ENCODE measurements around the gene OR8B4.
"Not testable (repeated sequence)": the region's sequence is repeated elsewhere in the genome, so short reads cannot be mapped to it uniquely, and the experiment has no call there.

The OR8B4 gene

DNA sequence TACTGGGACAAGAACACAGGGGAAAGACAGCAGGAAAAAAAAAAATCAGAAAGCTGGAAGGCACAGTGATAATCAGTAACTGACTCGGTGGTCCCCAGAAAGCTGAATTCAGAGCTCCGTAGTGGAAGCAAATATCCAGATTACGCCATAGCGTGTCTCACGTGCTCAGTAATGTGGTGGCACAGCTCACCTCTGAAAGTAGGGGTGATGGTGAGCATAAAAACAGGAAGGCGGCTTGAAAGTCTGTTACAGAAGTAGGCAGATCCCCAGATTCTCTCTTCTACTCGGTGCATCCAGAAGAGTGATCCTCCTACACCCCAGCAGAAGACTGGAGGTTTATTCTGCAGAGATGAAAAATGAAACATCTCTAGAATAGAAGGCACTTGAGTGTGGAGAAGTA, 14.8 kb downstream of the OR8B4 start:
- DNase-seq (ENCODE audit: low spot score): no peak

DNA sequence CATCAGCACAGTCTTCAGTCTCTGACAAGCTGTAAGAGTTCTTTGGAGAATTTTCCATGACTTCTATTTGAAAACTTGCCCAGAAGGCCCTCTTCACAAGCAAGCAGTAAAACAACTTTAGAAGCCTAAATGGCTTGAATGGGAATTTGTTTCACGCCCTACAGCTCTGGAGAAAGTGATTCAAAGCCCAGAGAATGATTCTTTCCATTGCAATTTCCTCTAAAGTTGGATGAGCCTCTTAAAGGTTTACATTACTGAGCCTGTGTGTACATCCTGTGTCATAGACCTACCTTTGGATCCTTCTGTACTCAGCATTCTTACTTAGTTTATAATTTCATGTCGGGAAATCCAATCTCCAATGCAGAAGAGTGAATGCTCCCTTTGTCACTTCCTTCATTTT, 19.1 kb downstream of the OR8B4 start:
- DNase-seq (ENCODE audit: low spot score): no peak

DNA sequence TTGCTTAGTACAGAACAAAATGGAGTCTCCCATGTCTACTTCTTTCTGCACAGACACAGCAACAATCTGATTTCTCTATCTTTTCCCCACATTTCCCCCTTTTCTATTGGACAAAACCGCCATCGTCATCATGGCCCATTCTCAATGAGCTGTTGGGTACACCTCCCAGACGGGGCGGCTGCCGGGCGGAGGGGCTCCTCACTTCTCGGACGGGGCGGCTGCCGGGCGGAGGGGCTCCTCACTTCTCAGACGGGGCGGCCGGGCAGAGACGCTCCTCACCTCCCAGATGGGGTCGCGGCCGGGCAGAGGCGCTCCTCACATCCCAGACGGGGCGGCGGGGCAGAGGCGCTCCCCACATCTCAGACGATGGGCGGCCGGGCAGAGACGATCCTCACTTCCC, 21.5 kb downstream of the OR8B4 start:
- DNase-seq (ENCODE audit: low spot score): not testable (repeated sequence)

DNA sequence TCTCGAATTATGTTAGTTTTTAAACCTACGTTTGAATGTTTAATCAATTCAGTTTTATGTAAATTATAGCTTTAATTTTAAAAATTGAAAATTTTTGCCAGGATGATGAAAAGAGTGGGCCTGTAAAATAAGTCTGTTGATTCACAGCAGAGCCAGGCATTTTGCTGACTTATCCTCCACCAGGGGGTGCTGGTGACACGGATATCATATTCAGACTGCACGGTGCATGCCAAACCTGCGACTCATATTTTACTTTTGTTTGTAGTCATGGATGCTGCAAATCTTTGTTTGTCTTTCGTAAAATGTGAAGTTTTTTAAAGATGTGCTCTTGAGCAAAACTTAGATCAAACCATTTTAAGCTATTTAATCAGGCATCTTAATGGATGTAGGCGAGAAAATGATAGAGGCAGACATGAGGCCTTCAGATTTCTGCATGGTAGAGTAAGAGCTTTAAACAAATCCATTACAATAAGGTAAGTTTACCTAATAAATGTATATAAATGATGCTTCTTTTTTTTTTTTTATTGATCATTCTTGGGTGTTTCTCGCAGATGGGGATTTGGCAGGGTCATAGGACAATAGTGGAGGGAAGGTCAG, 22.2 kb downstream of the OR8B4 start:
- DNase-seq (ENCODE audit: low spot score): no peak

DNA sequence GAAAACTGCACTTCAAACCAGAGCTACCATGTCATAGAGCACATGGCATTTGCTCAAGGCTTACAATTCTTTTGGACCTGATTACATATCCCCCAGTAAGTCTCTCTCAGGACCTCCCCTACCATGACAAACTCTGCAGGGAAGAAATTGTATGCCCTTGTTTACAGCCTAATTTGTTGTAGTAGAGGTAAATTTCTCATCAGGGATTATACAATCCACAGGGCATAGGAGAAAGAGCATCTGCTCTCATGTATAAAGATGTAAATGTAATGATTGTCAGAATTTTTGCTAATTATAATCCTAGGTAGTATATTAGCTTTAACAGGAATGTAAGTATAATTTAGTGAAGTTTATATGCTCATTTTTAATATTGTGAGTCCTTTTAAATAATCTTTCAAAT, 25.7 kb downstream of the OR8B4 start, which contains the start of gene OR8B3:
TSS of gene OR8B3 (minus strand) at position 101 of the 400 bp plus-strand sequence. CDS start 1,673 bp downstream, outside the sequence.
- DNase-seq (ENCODE audit: low spot score): no peak

DNA sequence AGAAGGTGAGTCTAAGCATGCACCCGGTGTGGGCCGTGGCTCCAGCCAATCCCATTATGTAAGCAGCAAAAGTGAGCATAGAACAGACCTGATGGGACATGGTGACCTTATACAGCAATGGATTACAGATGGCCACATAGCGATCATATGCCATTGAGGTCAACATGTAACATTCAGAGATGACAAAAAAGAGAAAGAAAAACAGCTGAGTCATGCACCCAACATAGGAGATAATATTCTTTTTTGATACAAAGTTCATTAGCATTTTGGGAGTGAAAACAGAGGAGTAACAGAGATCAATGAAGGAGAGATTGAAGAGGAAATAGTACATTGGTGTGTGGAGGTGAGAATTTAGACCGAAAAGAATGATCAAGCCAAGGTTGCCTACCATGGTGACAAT, 27.8 kb downstream of the OR8B4 start:
- DNase-seq (ENCODE audit: low spot score): not testable (repeated sequence)

DNA sequence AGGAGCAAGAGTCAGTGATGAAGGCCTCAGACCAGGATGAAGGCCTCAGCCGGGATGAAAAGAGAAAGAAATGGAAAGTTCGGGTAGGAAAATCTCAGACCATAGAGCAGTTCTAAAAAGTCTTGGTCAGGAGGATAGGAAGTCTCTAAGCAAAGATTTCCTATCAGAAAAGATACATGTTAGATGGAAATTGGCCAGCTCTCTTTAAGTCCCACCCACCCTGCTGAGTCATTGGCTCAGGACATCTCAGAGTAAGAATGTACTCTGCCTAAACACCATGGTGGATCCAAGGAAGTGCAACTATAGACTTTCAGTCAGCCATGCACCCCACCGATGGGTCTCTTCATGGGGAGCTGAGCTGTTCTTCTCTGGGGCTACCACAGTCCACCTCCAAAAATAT, 30.3 kb downstream of the OR8B4 start:
- no peak for DNase-seq (ENCODE audit: low spot score)

DNA sequence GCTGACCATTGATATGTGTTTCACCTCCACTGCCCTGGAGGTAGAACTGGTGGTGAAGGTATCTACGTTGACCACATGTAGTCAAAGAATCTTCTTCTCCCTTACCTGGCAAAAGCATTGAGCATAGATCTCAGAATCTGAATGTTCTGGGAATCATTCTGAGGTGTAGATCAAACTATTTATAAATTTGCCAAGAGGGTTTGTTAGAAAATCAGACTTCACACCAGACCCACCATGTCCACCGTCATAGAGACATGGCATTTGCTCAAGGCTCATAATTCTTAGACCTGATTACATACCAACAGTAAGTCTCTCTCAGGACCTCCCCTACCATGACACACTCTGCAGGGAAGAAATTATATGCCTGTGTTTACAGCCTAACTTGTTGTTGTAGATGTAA, 40.3 kb downstream of the OR8B4 start, which contains the start of gene OR8B2:
TSS of gene OR8B2 (minus strand) at position 101 of the 400 bp plus-strand sequence. CDS start 1,156 bp downstream, outside the sequence.
- DNase-seq (ENCODE audit: low spot score): no peak

DNA sequence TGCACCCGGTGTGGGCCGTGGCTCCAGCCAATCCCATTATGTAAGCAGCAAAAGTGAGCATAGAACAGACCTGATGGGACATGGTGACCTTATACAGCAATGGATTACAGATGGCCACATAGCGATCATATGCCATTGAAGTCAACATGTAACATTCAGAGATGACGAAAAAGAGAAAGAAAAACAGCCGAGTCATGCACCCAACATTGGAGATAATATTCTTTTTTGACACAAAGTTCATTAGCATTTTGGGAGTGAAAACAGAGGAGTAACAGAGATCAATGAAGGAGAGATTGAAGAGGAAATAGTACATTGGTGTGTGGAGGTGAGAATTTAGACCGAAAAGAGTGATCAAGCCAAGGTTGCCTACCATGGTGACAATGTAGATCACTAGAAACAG, 41.8 kb downstream of the OR8B4 start:
- not testable (repeated sequence) for DNase-seq (ENCODE audit: low spot score)

DNA sequence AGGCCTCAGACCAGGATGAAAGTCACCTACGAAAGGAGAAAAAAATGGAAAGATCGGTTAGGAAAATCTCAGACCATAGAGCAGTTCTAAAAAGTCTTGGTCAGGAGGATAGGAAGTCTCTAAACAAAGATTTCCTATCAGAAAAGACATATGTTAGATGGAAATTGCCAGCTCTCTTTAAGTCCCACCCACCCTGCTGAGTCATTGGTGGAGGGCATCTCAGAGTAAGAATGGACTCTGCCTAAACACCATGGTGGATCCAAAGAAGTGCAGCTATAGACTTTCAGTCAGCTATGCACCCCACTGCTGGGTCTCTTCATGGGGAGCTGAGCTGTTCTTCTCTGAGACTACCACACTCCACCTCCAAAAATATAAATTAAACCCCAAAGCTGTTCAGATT, 44.1 kb downstream of the OR8B4 start:
- DNase-seq (ENCODE audit: low spot score): no peak

DNA sequence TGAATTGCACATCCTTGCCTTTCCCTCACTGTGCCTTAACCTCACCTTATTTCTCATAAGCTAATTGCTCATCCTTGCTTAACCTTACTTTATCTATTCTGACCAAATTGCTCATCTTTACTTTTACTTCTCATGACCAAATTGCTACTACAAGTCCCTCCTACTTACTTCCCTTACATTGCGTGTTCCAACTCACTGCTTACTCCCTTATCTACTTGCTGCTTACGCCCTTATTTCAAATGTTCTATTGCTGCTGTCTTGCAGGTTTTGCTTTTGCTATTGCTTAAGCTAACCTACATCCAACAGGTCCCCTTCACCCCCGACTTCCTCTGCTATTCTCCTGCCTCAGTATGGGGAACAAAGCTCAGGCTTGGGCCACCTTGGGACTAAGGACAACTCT, 48.4 kb downstream of the OR8B4 start:
- no peak for DNase-seq (ENCODE audit: low spot score)

All from SK-N-DZ (cell line).